Measurements from ENCODE around the gene RYR2. TPM values are rescaled to one million over a fixed set of nuclear protein-coding genes. Genes with fewer than 3 reads are reported as not detected.

RYR2 gene
- total RNA-seq, 1 donor from 2014 or later: 47.0 TPM

DNA sequence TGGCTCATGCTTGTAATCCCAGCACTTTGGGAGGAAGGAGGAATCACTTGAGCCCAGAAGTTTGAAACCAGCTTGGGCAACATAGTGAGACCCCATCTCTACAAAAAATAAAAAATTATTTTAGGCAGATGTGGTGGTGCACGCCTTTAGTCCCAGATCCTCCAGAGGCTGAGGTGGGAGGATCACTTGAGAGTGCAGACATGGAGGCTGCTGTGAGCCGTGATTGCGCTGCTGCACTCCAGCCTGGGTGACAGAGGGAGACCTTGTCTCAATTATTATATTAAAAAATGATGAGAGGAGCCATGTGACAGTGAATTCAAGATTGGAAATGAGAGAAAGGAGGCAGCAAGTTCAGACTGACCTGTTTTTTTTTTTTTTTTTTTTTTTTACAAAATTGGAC, 566.4 kb downstream of the RYR2 start:
- DNase-seq: no peak
- Mint-ChIP-seq H3K36me3 (ENCODE audit: unreplicated experiment) (peaks cover 7% of the 10 kb centered on the region), H3K9me3 (ENCODE audit: unreplicated experiment) (peaks cover 2% of the 10 kb centered on the region), H3K27me3 (ENCODE audit: unreplicated experiment) (peaks cover 4% of the 10 kb centered on the region), H3K27ac (ENCODE audit: unreplicated experiment) (no peak overlapping the region), H3K4me1 (ENCODE audit: low read depth, unreplicated experiment) (no peaks in the 10 kb centered on the region), H3K4me3 (ENCODE audit: unreplicated experiment) (no peak overlapping the region)
- TF ChIP-seq, protein P1, sequence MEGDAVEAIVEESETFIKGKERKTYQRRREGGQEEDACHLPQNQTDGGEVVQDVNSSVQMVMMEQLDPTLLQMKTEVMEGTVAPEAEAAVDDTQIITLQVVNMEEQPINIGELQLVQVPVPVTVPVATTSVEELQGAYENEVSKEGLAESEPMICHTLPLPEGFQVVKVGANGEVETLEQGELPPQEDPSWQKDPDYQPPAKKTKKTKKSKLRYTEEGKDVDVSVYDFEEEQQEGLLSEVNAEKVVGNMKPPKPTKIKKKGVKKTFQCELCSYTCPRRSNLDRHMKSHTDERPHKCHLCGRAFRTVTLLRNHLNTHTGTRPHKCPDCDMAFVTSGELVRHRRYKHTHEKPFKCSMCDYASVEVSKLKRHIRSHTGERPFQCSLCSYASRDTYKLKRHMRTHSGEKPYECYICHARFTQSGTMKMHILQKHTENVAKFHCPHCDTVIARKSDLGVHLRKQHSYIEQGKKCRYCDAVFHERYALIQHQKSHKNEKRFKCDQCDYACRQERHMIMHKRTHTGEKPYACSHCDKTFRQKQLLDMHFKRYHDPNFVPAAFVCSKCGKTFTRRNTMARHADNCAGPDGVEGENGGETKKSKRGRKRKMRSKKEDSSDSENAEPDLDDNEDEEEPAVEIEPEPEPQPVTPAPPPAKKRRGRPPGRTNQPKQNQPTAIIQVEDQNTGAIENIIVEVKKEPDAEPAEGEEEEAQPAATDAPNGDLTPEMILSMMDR (IDR thresholded peaks at IDR 0.05; ENCODE audit: partially characterized antibody, unreplicated experiment): no peak

DNA sequence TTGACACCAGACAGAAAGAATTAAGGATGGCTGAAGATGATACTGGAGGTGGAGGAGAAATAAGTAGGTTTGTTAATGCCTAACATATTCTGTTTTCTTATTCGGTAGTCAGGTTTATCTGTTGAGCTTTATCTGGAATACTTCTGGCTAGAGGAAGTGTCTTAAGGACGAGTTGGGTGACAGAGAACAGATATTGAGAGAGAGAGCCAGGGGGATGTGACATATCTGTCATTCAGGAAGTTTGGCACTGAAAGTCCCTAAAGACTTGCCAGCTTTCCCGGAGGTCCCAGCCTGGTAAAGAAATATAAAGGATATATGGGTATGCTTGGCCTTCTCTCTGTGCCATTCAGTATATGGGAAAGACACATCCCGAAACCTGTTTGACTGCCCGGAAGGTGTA, 568.2 kb downstream of the RYR2 start:
- no peaks in the 10 kb centered on the region for H3K36me3 Mint-ChIP-seq (ENCODE audit: unreplicated experiment)
- H3K27me3 Mint-ChIP-seq (ENCODE audit: unreplicated experiment): peaks cover 4% of the 10 kb centered on the region
- TF ChIP-seq, protein P1 (IDR thresholded peaks at IDR 0.05; ENCODE audit: partially characterized antibody, unreplicated experiment): no peak

DNA sequence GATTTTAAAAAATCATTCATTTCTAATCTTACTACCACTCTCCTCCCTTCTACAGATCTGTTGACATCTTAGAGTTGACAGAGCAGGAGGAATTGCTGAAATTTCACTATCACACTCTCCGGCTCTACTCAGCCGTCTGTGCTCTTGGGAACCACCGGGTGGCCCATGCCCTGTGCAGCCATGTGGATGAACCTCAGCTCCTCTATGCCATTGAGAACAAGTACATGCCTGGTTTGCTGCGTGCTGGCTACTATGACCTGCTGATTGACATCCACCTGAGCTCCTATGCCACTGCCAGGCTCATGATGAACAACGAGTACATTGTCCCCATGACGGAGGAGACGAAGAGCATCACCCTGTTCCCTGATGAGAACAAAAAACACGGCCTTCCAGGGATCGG, 572.0 kb downstream of the RYR2 start:
- Mint-ChIP-seq H3K4me3 (ENCODE audit: unreplicated experiment) (no peak overlapping the region), H3K36me3 (ENCODE audit: unreplicated experiment) (peaks cover 32% of the 10 kb centered on the region), H3K27ac (ENCODE audit: unreplicated experiment) (no peak overlapping the region), H3K4me1 (ENCODE audit: low read depth, unreplicated experiment) (no peaks in the 10 kb centered on the region), H3K27me3 (ENCODE audit: unreplicated experiment) (peaks cover 8% of the 10 kb centered on the region), H3K9me3 (ENCODE audit: unreplicated experiment) (no peaks in the 10 kb centered on the region)
- DNase-seq: no peak
- TF ChIP-seq, protein P1 (IDR thresholded peaks at IDR 0.05; ENCODE audit: partially characterized antibody, unreplicated experiment): no peak

More for the DNA sequence above, 568.2 kb downstream of the RYR2 start:
- Mint-ChIP-seq H3K27ac (ENCODE audit: unreplicated experiment) (no peak overlapping the region), H3K4me1 (ENCODE audit: low read depth, unreplicated experiment) (no peaks in the 10 kb centered on the region), H3K4me3 (ENCODE audit: unreplicated experiment) (no peak overlapping the region), H3K9me3 (ENCODE audit: unreplicated experiment) (peaks cover 2% of the 10 kb centered on the region)
- no peak for DNase-seq

DNA sequence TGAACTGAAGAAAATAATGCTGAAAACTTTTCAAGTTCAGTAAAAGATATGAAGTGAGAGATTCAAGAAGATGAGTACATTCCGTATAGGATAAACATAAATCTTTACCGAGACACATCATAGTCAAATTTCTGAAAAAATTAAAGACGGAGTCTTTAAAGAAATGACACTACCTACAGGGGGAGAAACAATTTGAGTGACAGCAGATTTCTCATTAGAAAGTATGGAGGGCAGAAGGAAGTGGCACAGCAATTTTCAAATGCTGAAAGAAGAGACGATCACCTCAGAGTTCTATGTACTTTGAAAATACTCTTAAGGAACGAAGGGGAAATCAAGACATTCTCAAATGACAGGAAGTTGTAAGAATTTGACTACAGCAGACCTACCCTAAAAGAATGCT, 577.6 kb downstream of the RYR2 start:
- H3K27me3 Mint-ChIP-seq (ENCODE audit: unreplicated experiment): peaks cover 4% of the 10 kb centered on the region
- peaks cover 41% of the 10 kb centered on the region for H3K36me3 Mint-ChIP-seq (ENCODE audit: unreplicated experiment)
- TF ChIP-seq, protein P1 (IDR thresholded peaks at IDR 0.05; ENCODE audit: partially characterized antibody, unreplicated experiment): no peak
- H3K9me3 Mint-ChIP-seq (ENCODE audit: unreplicated experiment): no peaks in the 10 kb centered on the region
- H3K4me1 Mint-ChIP-seq (ENCODE audit: low read depth, unreplicated experiment): no peaks in the 10 kb centered on the region
- no peak overlapping the region for H3K27ac Mint-ChIP-seq (ENCODE audit: unreplicated experiment)
- H3K4me3 Mint-ChIP-seq (ENCODE audit: unreplicated experiment): no peak overlapping the region
- no peak for DNase-seq

DNA sequence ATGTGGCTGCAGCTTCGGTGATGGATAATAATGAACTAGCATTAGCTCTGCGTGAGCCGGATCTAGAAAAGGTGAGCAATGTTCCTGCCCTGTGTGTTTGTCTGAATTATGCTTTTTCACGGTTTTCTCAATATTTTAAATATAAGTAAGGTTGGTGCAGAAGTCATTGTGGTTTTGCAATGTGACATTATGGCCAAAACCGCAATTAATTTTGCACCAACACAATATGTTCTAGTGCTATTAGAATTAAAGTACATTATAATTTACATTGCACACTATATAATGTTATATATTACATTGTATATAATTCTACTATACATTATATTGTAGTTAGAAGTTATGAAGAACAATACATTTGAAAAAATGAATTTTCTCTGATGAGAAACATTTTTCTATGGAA, 592.9 kb downstream of the RYR2 start:
- Mint-ChIP-seq H3K36me3 (ENCODE audit: unreplicated experiment) (no peaks in the 10 kb centered on the region), H3K27me3 (ENCODE audit: unreplicated experiment) (peaks cover 4% of the 10 kb centered on the region), H3K4me1 (ENCODE audit: low read depth, unreplicated experiment) (no peaks in the 10 kb centered on the region), H3K9me3 (ENCODE audit: unreplicated experiment) (peaks cover 2% of the 10 kb centered on the region), H3K27ac (ENCODE audit: unreplicated experiment) (no peak overlapping the region), H3K4me3 (ENCODE audit: unreplicated experiment) (no peak overlapping the region)
- TF ChIP-seq, protein P1 (IDR thresholded peaks at IDR 0.05; ENCODE audit: partially characterized antibody, unreplicated experiment): no peak
- no peak for DNase-seq
